Caco-2 (cell line): Measurements from ENCODE around the gene MVB12B. TPM values are rescaled to one million over a fixed set of nuclear protein-coding genes. Genes with fewer than 3 reads are reported as not detected.

Experiments used
- BruUV-seq: library from RNA; stranded (reverse); fragments of 400-500 nt; replicated peaks from 2 replicates; lab custom pipeline; 2021; lab: Mats Ljungman, UMichigan
- CTCF ChIA-PET: fragments of 300-600 bp; sonication (Branson Sonifier 250); formaldehyde crosslinking; loops from one replicate; lab custom pipeline; 2022; ENCODE audit warnings: antibody characterized with exemption; lab: Charles Lee
- POLR2A ChIA-PET: fragments of 300-600 bp; sonication (Branson Sonifier 250); formaldehyde crosslinking; loops from one replicate; lab custom pipeline; 2022; ENCODE audit warnings: antibody characterized with exemption; lab: Charles Lee
- DNase-seq, 2 experiments: peaks; one replicate each; pipeline versions ENCODE4 v3.0.0 to v3.0.0-alpha.2; 2020 to 2022
- H3K27me3 ChIP-seq: replicated peaks from 2 replicates; pipeline ENCODE4 v1.6.0; 2011; ENCODE audit warnings: low read length; ENCODE audit not compliant: control insufficient read depth, insufficient read depth
- H3K36me3 ChIP-seq: 2 replicates; pipeline ENCODE4 v1.5.1; 2011; ENCODE audit warnings: low read length; ENCODE audit not compliant: control insufficient read depth, insufficient read depth
- H3K4me1 ChIP-seq: fragments of 250-450 bp; sonication (Bioruptor Pico); 2 replicates; pipeline ENCODE4 v1.5.1; 2020; ENCODE audit warnings: mild to moderate bottlenecking
- H3K4me3 ChIP-seq: 2 replicates; pipeline ENCODE4 v1.5.1; 2011; ENCODE audit warnings: low read depth, mild to moderate bottlenecking, control low read depth, low read length
- H3K9me3 ChIP-seq: fragments of 250-450 bp; sonication (Bioruptor Pico); 2 replicates; pipeline ENCODE4 v1.5.1; 2020; ENCODE audit warnings: mild to moderate bottlenecking, moderate library complexity
- H3K27ac Mint-ChIP-seq: one replicate; pipeline ENCODE4 v1.8.0; 2022; ENCODE audit warnings: mixed read lengths; ENCODE audit not compliant: unreplicated experiment
- H3K27me3 Mint-ChIP-seq: one replicate; pipeline ENCODE4 v1.8.0; 2022; ENCODE audit warnings: mixed read lengths; ENCODE audit not compliant: insufficient read depth, unreplicated experiment
- H3K36me3 Mint-ChIP-seq: one replicate; pipeline ENCODE4 v1.8.0; 2022; ENCODE audit warnings: mild to moderate bottlenecking, mixed read lengths; ENCODE audit not compliant: insufficient read depth, unreplicated experiment
- H3K4me1 Mint-ChIP-seq: one replicate; pipeline ENCODE4 v1.8.0; 2022; ENCODE audit warnings: low read depth, mixed read lengths; ENCODE audit not compliant: unreplicated experiment
- H3K4me3 Mint-ChIP-seq: one replicate; pipeline ENCODE4 v1.8.0; 2022; ENCODE audit warnings: mild to moderate bottlenecking, moderate library complexity, mixed read lengths; ENCODE audit not compliant: unreplicated experiment
- H3K9me3 Mint-ChIP-seq: one replicate; pipeline ENCODE4 v1.8.0; 2022; ENCODE audit warnings: mixed read lengths; ENCODE audit not compliant: unreplicated experiment
- intact Hi-C: fragments of 100-400 bp; cut with micrococcal nuclease; formaldehyde crosslinking; loops from one replicate; pipeline ENCODE4 v1.10.0; 2022; ENCODE audit not compliant: unreplicated experiment
- total RNA-seq: library from RNA; stranded (reverse); gene quantifications from 2 replicates; pipeline ENCODE4 v1.2.3, GENCODE V29; 2022
- TF ChIP-seq, protein P1 (sequence below), 2 experiments: fragments of 200-600 bp in 1 of 2; IDR thresholded peaks; 1 replicate in 1 of 2; 2 replicates in 1 of 2; pipeline versions ENCODE4 v1.5.1 to v1.8.0; 2011 to 2022; ENCODE audit warnings: antibody characterized with exemption in 1 of 2, control low read depth in 1 of 2, inconsistent platforms in 1 of 2, low read depth in 1 of 2, low read length in 1 of 2, mild to moderate bottlenecking in 1 of 2, moderate library complexity in 1 of 2; ENCODE audit not compliant: insufficient read depth in 1 of 2, severe bottlenecking in 1 of 2, unreplicated experiment in 1 of 2

MVB12B gene
- total RNA-seq, 1 experiment from 2014 or later = 24.4 TPM

DNA sequence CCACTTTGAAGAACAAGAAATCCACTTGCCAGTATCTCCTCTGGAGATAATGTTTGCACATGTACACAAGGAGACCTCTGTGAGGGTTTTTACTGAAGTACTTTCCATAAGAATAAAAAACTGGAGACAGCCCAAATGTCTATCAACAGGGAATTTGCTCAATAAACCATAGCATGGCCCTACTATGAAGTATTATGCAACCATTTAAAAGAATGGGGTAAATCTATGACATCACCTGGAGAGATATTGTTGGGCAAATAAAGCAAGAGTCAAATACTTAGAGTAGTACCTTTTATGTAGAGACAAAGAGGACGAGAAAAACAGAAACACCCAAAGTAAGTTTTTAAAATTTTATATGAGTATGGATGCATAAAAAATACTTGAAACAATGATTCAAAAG, 23.9 kb upstream of the MVB12B start:
- Histone ChIP-seq H3K4me1 (no peaks in the 10 kb centered on the region), H3K9me3 (no peaks in the 10 kb centered on the region), H3K4me3 (no peak overlapping the region), H3K27me3 (no peaks in the 10 kb centered on the region), H3K36me3 (no peaks in the 10 kb centered on the region)
- no peak overlapping the region for H3K4me3 Mint-ChIP-seq
- H3K4me1 Mint-ChIP-seq = peaks cover 7% of the 10 kb centered on the region
- CTCF ChIA-PET = interaction anchor here (0.9 to 1.9 kb wide), 2 partner anchors 96 to 255 kb away, joined by 3 to 9 read pairs; no protein-coding TSS in a partner anchor
- BruUV-seq = no TSS peak
- no peaks in the 10 kb centered on the region for H3K9me3 Mint-ChIP-seq
- TF ChIP-seq, protein P1, sequence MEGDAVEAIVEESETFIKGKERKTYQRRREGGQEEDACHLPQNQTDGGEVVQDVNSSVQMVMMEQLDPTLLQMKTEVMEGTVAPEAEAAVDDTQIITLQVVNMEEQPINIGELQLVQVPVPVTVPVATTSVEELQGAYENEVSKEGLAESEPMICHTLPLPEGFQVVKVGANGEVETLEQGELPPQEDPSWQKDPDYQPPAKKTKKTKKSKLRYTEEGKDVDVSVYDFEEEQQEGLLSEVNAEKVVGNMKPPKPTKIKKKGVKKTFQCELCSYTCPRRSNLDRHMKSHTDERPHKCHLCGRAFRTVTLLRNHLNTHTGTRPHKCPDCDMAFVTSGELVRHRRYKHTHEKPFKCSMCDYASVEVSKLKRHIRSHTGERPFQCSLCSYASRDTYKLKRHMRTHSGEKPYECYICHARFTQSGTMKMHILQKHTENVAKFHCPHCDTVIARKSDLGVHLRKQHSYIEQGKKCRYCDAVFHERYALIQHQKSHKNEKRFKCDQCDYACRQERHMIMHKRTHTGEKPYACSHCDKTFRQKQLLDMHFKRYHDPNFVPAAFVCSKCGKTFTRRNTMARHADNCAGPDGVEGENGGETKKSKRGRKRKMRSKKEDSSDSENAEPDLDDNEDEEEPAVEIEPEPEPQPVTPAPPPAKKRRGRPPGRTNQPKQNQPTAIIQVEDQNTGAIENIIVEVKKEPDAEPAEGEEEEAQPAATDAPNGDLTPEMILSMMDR (IDR thresholded peaks at IDR 0.05; ENCODE audit: insufficient read depth in 1 of 2, low read depth in 1 of 2, low read length in 1 of 2, severe bottlenecking in 1 of 2, unreplicated experiment in 1 of 2) = no peak
- no peaks in the 10 kb centered on the region for H3K27me3 Mint-ChIP-seq
- intact Hi-C loops = loop anchor here (1.0 kb wide), 5 partner anchors 33 to 189 kb away; no protein-coding TSS in a partner anchor
- DNase-seq = no peak
- no peaks in the 10 kb centered on the region for H3K36me3 Mint-ChIP-seq
- POLR2A ChIA-PET = no interaction called here
- H3K27ac Mint-ChIP-seq = no peak overlapping the region

DNA sequence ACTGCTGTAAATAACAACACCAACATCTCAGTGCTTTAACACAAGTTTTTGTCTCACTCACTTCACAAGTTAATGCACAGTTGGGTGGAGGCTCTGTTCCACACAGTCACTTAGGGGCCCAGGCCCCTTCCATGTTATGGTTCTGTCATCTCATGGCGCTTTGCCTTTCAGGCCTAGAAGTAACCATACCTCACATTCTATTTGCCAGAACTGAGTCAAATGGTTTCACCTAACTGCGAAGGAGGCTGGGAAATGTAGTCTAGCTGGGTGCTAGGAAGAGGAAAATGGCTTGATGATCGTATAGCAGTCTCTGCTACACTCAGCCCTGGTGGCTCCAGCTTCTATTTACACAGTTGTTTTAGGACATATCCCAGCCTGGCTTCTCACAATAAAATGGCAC, 23.1 kb upstream of the MVB12B start:
- H3K4me3 ChIP-seq = no peak overlapping the region
- CTCF ChIA-PET = interaction anchor here (1.4 kb wide), 1 partner anchor 95 kb away, joined by 4 read pairs; no protein-coding TSS in a partner anchor
- no peaks in the 10 kb centered on the region for H3K27me3 ChIP-seq
- no peaks in the 10 kb centered on the region for H3K4me1 ChIP-seq
- H3K9me3 Mint-ChIP-seq = no peaks in the 10 kb centered on the region
- no peaks in the 10 kb centered on the region for H3K9me3 ChIP-seq
- H3K27me3 Mint-ChIP-seq = no peaks in the 10 kb centered on the region
- H3K4me1 Mint-ChIP-seq = peaks cover 7% of the 10 kb centered on the region
- POLR2A ChIA-PET = no interaction called here
- no peak overlapping the region for H3K27ac Mint-ChIP-seq
- BruUV-seq = no TSS peak
- no peaks in the 10 kb centered on the region for H3K36me3 ChIP-seq
- no peak for DNase-seq
- TF ChIP-seq, protein P1 (IDR thresholded peaks at IDR 0.05; ENCODE audit: insufficient read depth in 1 of 2, low read depth in 1 of 2, low read length in 1 of 2, severe bottlenecking in 1 of 2, unreplicated experiment in 1 of 2) = no peak
- intact Hi-C loops = no loop called here
- no peaks in the 10 kb centered on the region for H3K36me3 Mint-ChIP-seq
- H3K4me3 Mint-ChIP-seq = no peak overlapping the region

DNA sequence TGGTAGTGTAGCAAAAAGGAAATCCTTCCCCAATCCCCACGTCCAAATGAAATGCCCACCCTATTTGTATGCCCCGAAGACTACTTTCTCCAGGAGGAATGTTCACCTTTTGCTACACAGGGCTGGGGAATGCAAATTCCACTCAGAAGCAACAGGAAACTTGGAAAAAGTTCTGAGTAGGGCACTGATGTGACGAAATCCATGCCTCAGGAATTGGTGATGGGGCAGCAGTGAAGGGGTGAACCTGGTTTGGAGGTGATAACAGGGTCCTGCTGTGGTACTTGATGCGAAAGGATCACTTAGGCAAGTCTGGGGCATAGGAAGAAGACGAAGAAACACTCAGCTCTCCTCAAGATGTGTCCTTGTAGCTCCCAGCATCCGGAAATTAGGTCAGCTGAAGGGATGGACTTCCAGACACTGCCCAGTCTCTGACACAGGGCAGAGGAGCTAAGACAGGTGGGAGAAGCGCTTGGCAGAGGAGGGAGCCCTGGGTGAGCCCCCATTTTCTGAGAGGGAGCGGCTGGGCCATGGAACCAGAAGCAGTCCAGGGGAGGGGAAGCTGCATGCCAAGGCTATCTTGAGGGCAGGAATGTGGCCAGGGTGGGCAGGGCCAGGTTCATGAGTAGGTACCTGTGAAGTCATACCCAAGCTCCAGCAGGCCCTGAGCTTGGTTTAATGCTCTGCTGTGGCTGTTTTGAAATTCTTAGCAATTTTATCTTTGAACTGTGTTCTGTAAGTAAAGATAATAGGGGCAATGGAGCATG, 22.2 kb upstream of the MVB12B start:
- DNase-seq = no peak
- H3K27me3 ChIP-seq = no peaks in the 10 kb centered on the region
- H3K4me1 ChIP-seq = no peaks in the 10 kb centered on the region
- TF ChIP-seq, protein P1 (IDR thresholded peaks at IDR 0.05; ENCODE audit: insufficient read depth in 1 of 2, low read depth in 1 of 2, low read length in 1 of 2, severe bottlenecking in 1 of 2, unreplicated experiment in 1 of 2) = no peak
- Mint-ChIP-seq H3K4me3 (no peak overlapping the region), H3K4me1 (peaks cover 7% of the 10 kb centered on the region), H3K9me3 (no peaks in the 10 kb centered on the region), H3K27ac (peak overlapping the region; percentile 15), H3K36me3 (no peaks in the 10 kb centered on the region), H3K27me3 (no peaks in the 10 kb centered on the region)
- intact Hi-C loops = no loop called here
- no peaks in the 10 kb centered on the region for H3K36me3 ChIP-seq
- no TSS peak for BruUV-seq
- ChIA-PET POLR2A (no interaction called here), CTCF (interaction anchor here (1.4 kb wide), 1 partner anchor 94 kb away, joined by 4 read pairs; no protein-coding TSS in a partner anchor)
- no peak overlapping the region for H3K4me3 ChIP-seq
- no peaks in the 10 kb centered on the region for H3K9me3 ChIP-seq
